Astrocyte (in vitro differentiated cells and primary cell): ENCODE results near the gene DAB2. TPM values are rescaled to one million over a fixed set of nuclear protein-coding genes. Genes with fewer than 3 reads are reported as not detected.

ENCODE experiments used
- DNase-seq: peaks from one replicate; pipeline ENCODE4 v3.0.0-alpha.2; 2010; ENCODE audit warnings: low read depth
- FAIRE-seq: peaks from 2 replicates; lab custom pipeline; 2011; peaks lifted over from hg19 to GRCh38; lab: Jason Lieb, UNC
- H2AFZ ChIP-seq: 2 replicates; pipeline ENCODE4 v1.6.0; 2012; ENCODE audit warnings: low read depth, low read length, inconsistent platforms
- H3K27ac ChIP-seq: 2 replicates; pipeline ENCODE4 v1.5.1; 2011; ENCODE audit warnings: low read depth, low read length, inconsistent platforms
- H3K27me3 ChIP-seq: 2 replicates; pipeline ENCODE4 v1.6.0; 2011; ENCODE audit warnings: low read length, inconsistent platforms; ENCODE audit not compliant: insufficient read depth
- H3K36me3 ChIP-seq: 2 replicates; pipeline ENCODE4 v1.5.1; 2011; ENCODE audit warnings: low read length, inconsistent platforms; ENCODE audit not compliant: insufficient read depth
- H3K4me1 ChIP-seq: 2 replicates; pipeline ENCODE4 v1.5.1; 2011; ENCODE audit warnings: low read length, inconsistent platforms; ENCODE audit not compliant: insufficient read depth
- H3K4me2 ChIP-seq: 2 replicates; pipeline ENCODE4 v1.6.0; 2012; ENCODE audit warnings: low read length, inconsistent platforms
- H3K4me3 ChIP-seq: 2 replicates; pipeline ENCODE4 v1.5.1; 2011; ENCODE audit warnings: low read depth, mild to moderate bottlenecking, low read length, inconsistent platforms; ENCODE audit not compliant: insufficient read depth
- H3K79me2 ChIP-seq: 2 replicates; pipeline ENCODE4 v1.6.0; 2012; ENCODE audit warnings: mild to moderate bottlenecking, low read length, inconsistent platforms; ENCODE audit not compliant: insufficient read depth
- H3K9ac ChIP-seq: 2 replicates; pipeline ENCODE4 v1.6.0; 2012; ENCODE audit warnings: mild to moderate bottlenecking, low read length, inconsistent platforms
- H3K9me3 ChIP-seq: 2 replicates; pipeline ENCODE4 v1.5.1; 2012; ENCODE audit warnings: low read depth, mild to moderate bottlenecking, low read length, inconsistent platforms; ENCODE audit not compliant: insufficient read depth
- H4K20me1 ChIP-seq: 2 replicates; pipeline ENCODE4 v1.6.0; 2012; ENCODE audit warnings: low read length, inconsistent platforms; ENCODE audit not compliant: insufficient read depth
- H3K27ac Mint-ChIP-seq: one replicate; pipeline ENCODE4 v1.8.0; 2021; ENCODE audit warnings: mild to moderate bottlenecking, mixed read lengths; ENCODE audit not compliant: unreplicated experiment
- H3K27me3 Mint-ChIP-seq: one replicate; pipeline ENCODE4 v1.8.0; 2021; ENCODE audit warnings: low read depth, mixed read lengths; ENCODE audit not compliant: unreplicated experiment
- H3K36me3 Mint-ChIP-seq: one replicate; pipeline ENCODE4 v1.8.0; 2021; ENCODE audit warnings: low read depth, mixed read lengths; ENCODE audit not compliant: unreplicated experiment
- H3K4me1 Mint-ChIP-seq: one replicate; pipeline ENCODE4 v1.8.0; 2021; ENCODE audit warnings: low read depth, mixed read lengths; ENCODE audit not compliant: unreplicated experiment
- H3K4me3 Mint-ChIP-seq: one replicate; pipeline ENCODE4 v1.8.0; 2021; ENCODE audit warnings: mild to moderate bottlenecking, moderate library complexity, mixed read lengths; ENCODE audit not compliant: unreplicated experiment
- H3K9me3 Mint-ChIP-seq: one replicate; pipeline ENCODE4 v1.8.0; 2021; ENCODE audit warnings: mild to moderate bottlenecking, mixed read lengths; ENCODE audit not compliant: unreplicated experiment
- EZH2 ChIP-seq: IDR thresholded peaks from 2 replicates; pipeline ENCODE4 v1.6.1; 2012; ENCODE audit warnings: mild to moderate bottlenecking, low read length, inconsistent platforms; ENCODE audit not compliant: insufficient read depth
- total RNA-seq: library from RNA; stranded (reverse); gene quantifications from 2 replicates; pipeline ENCODE4 v1.2.1, GENCODE V29; 2021
- TF ChIP-seq, protein P1 (sequence below): IDR thresholded peaks from 2 replicates; pipeline ENCODE4 v1.5.1; 2011; ENCODE audit warnings: low read depth, mild to moderate bottlenecking, inconsistent platforms, low read length, moderate library complexity; ENCODE audit not compliant: insufficient read depth

The DAB2 gene
- total RNA-seq, 1 donor from 2014 or later = 84.5 TPM

DNA sequence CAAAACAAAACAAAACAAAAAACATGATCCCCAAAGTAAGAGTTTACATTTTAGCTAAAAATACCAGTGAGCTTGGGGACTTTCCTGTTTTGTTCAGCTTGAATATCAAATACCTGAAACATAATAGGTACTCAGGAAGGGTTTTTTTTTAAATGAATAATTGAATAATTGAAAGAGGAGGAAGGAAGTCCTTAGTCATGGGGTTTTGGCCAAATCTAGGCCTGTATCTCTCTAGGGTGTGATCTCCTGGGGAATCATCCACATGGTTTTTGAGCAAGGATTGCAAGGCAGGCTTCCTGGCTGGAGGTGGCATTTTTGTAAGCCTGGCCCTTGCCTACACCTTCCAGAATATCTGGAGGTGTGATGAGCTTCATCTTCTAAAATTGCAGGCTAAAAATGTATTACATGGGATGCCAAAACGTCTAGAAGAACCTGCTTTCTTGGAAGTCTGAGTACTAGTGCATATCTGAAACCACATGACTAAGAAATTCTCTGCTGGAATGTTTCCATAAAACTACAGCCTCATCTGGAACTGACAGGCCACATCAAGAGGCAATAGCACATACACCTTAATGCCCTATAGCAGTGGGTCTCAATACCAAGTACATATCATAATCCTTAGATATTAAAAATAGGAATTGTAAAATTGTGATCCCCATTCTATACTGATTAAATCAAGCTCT is 70.9 kb downstream of the DAB2 start:
- H3K4me1 Mint-ChIP-seq = no peaks in the 10 kb centered on the region
- H3K4me1 ChIP-seq = no peaks in the 10 kb centered on the region
- FAIRE-seq (no peak), DNase-seq (no peak)
- no peak overlapping the region for H2AFZ ChIP-seq
- H3K9me3 Mint-ChIP-seq = peaks cover 13% of the 10 kb centered on the region
- H3K36me3 ChIP-seq = no peaks in the 10 kb centered on the region
- no peak overlapping the region for H3K9ac ChIP-seq
- no peaks in the 10 kb centered on the region for H3K79me2 ChIP-seq
- no peaks in the 10 kb centered on the region for H4K20me1 ChIP-seq
- no peaks in the 10 kb centered on the region for H3K36me3 Mint-ChIP-seq
- H3K4me3 ChIP-seq = no peak overlapping the region
- peaks cover 2% of the 10 kb centered on the region for H3K27me3 ChIP-seq
- H3K27me3 Mint-ChIP-seq = no peaks in the 10 kb centered on the region
- no peak overlapping the region for H3K4me2 ChIP-seq
- no peak overlapping the region for H3K4me3 Mint-ChIP-seq
- TF ChIP-seq, protein P1, sequence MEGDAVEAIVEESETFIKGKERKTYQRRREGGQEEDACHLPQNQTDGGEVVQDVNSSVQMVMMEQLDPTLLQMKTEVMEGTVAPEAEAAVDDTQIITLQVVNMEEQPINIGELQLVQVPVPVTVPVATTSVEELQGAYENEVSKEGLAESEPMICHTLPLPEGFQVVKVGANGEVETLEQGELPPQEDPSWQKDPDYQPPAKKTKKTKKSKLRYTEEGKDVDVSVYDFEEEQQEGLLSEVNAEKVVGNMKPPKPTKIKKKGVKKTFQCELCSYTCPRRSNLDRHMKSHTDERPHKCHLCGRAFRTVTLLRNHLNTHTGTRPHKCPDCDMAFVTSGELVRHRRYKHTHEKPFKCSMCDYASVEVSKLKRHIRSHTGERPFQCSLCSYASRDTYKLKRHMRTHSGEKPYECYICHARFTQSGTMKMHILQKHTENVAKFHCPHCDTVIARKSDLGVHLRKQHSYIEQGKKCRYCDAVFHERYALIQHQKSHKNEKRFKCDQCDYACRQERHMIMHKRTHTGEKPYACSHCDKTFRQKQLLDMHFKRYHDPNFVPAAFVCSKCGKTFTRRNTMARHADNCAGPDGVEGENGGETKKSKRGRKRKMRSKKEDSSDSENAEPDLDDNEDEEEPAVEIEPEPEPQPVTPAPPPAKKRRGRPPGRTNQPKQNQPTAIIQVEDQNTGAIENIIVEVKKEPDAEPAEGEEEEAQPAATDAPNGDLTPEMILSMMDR = no peak
- TF ChIP-seq EZH2 = no peak
- H3K27ac Mint-ChIP-seq = no peak overlapping the region
- H3K27ac ChIP-seq = no peak overlapping the region
- no peaks in the 10 kb centered on the region for H3K9me3 ChIP-seq

DNA sequence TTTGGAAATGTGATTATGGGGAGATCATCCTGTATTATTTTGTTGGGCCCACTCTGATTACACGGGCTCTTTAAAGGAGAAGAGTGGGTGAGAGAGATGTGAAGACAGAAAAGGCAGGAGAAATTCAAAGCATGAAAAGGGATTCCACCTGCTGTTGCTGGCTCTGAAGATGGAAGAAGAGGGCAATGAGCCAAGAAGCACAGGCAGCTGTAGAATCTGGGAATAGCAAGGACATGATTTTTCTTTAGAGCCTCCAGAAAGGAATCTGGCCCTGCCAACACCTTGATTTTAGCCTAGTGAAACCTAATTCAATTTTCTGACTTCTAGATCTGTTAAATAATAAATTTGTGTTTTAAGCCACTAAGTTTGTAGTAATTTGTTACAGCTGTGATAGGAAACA is 71.8 kb downstream of the DAB2 start:
- H3K36me3 ChIP-seq = no peaks in the 10 kb centered on the region
- H3K27ac ChIP-seq = no peak overlapping the region
- Mint-ChIP-seq H3K36me3 (no peaks in the 10 kb centered on the region), H3K4me3 (no peak overlapping the region), H3K9me3 (peaks cover 14% of the 10 kb centered on the region), H3K27me3 (no peaks in the 10 kb centered on the region), H3K27ac (no peak overlapping the region), H3K4me1 (no peaks in the 10 kb centered on the region)
- no peaks in the 10 kb centered on the region for H3K4me1 ChIP-seq
- H4K20me1 ChIP-seq = no peaks in the 10 kb centered on the region
- no peak for FAIRE-seq
- H3K9me3 ChIP-seq = no peaks in the 10 kb centered on the region
- no peak for TF ChIP-seq EZH2
- TF ChIP-seq, protein P1 = no peak
- no peak for DNase-seq
- H3K27me3 ChIP-seq = peaks cover 2% of the 10 kb centered on the region
- H2AFZ ChIP-seq = no peak overlapping the region
- no peaks in the 10 kb centered on the region for H3K79me2 ChIP-seq
- H3K9ac ChIP-seq = no peak overlapping the region
- no peak overlapping the region for H3K4me2 ChIP-seq
- no peak overlapping the region for H3K4me3 ChIP-seq

DNA sequence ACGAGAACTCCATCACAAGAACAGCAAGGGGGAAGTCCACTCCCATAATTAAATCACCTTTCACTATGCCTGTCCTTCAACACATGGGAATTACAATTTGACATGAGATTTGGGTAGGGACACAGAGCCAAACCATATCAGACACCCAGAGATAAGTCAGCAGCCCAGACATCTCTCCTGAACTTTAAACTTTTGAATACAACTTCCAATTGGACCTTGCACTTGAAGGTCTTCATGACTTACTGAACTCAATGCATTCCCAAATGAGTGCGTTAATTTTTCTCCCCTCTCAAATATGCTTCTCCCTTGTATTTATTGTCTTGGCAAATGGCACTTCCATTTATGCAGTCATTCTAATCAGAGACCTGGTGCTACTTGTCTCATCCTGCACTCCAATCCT is 72.6 kb downstream of the DAB2 start:
- Histone ChIP-seq H3K4me1 (no peaks in the 10 kb centered on the region), H3K9ac (no peak overlapping the region), H3K4me2 (no peak overlapping the region), H3K27ac (no peak overlapping the region), H3K4me3 (no peak overlapping the region), H3K27me3 (peaks cover 2% of the 10 kb centered on the region), H2AFZ (no peak overlapping the region), H4K20me1 (no peaks in the 10 kb centered on the region), H3K9me3 (no peaks in the 10 kb centered on the region), H3K79me2 (no peaks in the 10 kb centered on the region), H3K36me3 (no peaks in the 10 kb centered on the region)
- DNase-seq = no peak
- TF ChIP-seq, protein P1 = no peak
- TF ChIP-seq EZH2 = no peak
- H3K27me3 Mint-ChIP-seq = no peaks in the 10 kb centered on the region
- no peak overlapping the region for H3K27ac Mint-ChIP-seq
- H3K9me3 Mint-ChIP-seq = peaks cover 14% of the 10 kb centered on the region
- no peak for FAIRE-seq
- H3K4me3 Mint-ChIP-seq = no peak overlapping the region
- no peaks in the 10 kb centered on the region for H3K4me1 Mint-ChIP-seq
- H3K36me3 Mint-ChIP-seq = no peaks in the 10 kb centered on the region
